Pons (tissue), 1 donor: Measurements from ENCODE around the gene MFSD1.
A peak's percentile ranks its signal among the peaks of the same experiment; 100 is the strongest.

Experiments
- DNase-seq: peaks from one replicate; pipeline ENCODE4 v3.0.0-alpha.2; 2016; ENCODE audit warnings: low spot score

The MFSD1 gene

GRCh38 chr3:158801696-158802408 is at the start of gene MFSD1:
Gene MFSD1 (plus strand): TSS chr3:158802054. CDS start chr3:158802153, 99 bp downstream.
- peak; percentile 88 for DNase-seq

- no peak for DNase-seq
Measured at GRCh38 chr3:158753854-158754253, 48.0 kb upstream of the MFSD1 start.

GRCh38 chr3:158755421-158755820 is 46.4 kb upstream of the MFSD1 start:
- DNase-seq, result no peak

- no peak for DNase-seq
Measured at GRCh38 chr3:158761350-158761749, 40.5 kb upstream of the MFSD1 start.

GRCh38 chr3:158762701-158763100 is 39.2 kb upstream of the MFSD1 start:
- DNase-seq, result no peak

- DNase-seq, result no peak
Measured at GRCh38 chr3:158763421-158763820, 38.4 kb upstream of the MFSD1 start.

- no peak for DNase-seq
Measured at GRCh38 chr3:158765518-158766205, 36.2 kb upstream of the MFSD1 start.

GRCh38 chr3:158766364-158766763 is 35.5 kb upstream of the MFSD1 start:
- no peak for DNase-seq

- no peak for DNase-seq
Measured at GRCh38 chr3:158768361-158768787, 33.5 kb upstream of the MFSD1 start.

- DNase-seq, result peak; percentile 10
Measured at GRCh38 chr3:158768881-158769543, 32.8 kb upstream of the MFSD1 start.

GRCh38 chr3:158769549-158769948 is 32.3 kb upstream of the MFSD1 start:
- no peak for DNase-seq

GRCh38 chr3:158769952-158770740 is 31.7 kb upstream of the MFSD1 start:
- no peak for DNase-seq

- DNase-seq, result no peak
Measured at GRCh38 chr3:158770741-158771350, 31.0 kb upstream of the MFSD1 start.

GRCh38 chr3:158771577-158771976 is 30.3 kb upstream of the MFSD1 start:
- DNase-seq, result no peak

- no peak for DNase-seq
Measured at GRCh38 chr3:158771982-158772381, 29.9 kb upstream of the MFSD1 start.

- no peak for DNase-seq
Measured at GRCh38 chr3:158773166-158773565, 28.7 kb upstream of the MFSD1 start.

- no peak for DNase-seq
Measured at GRCh38 chr3:158773845-158774830, 27.7 kb upstream of the MFSD1 start.

- DNase-seq, result no peak
Measured at GRCh38 chr3:158774965-158775364, 26.9 kb upstream of the MFSD1 start.

GRCh38 chr3:158775426-158776410 is 26.1 kb upstream of the MFSD1 start:
- DNase-seq, result no peak
